Measurements from ENCODE around the gene CDH7.

Gene CDH7

DNA sequence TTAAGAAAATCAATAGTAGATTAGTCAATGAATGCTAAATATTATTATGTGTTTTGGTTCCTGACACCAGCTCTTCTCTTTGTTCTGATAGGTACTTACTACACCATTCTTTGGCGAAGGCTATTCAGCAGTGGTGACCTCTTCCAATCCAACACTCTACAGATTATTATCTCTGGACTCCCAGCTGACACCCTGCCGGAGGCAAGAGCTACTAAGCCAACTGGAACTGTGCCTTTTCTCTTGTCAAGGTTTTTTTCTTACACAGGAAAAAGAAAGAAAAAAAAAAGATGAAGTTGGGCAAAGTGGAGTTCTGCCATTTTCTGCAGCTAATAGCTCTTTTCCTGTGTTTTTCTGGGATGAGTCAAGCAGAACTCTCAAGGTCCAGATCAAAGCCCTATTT lies 11.7 kb downstream of the CDH7 start:
- intact Hi-C loops (cut with DNase I), result no loop called here

GRCh38 chr18:65767406-65767805 lies 16.6 kb downstream of the CDH7 start:
- DNase-seq, result no peak
- intact Hi-C loops (cut with DNase I), result no loop called here

More for the DNA sequence above, 11.7 kb downstream of the CDH7 start:
- DNase-seq, result no peak

DNA sequence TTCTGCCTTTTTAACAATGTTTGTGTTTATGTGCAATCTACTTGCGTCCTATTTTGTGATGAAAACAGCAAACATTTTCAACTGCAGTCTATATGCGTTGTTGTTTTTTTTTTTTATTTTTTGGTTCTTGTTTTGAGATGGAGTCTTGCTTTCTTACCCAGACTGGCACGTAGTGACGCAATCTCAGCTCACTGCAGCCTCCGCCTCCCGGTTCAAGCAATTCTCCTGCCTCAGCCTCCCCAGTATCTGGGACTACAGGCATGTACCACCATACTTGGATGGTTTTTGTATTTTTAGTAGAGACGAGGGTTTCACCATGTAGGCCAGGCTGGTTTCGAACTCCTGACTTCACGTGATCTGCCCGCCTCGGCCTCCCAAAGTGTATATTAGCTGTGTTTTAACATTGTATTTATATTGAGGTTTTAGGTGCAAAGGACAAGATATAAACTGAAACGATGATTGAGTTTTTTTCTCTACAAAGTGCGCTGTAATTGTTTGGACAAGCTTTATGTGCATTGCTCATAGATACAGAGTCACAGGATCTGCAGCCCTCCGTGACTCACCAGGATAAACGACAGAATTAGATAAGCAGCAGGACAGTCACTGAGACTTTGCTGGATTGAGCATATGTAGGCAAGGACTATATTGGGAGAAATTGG lies 17.4 kb downstream of the CDH7 start:
- intact Hi-C loops (cut with DNase I), result no loop called here

GRCh38 chr18:65769652-65770051 lies 18.8 kb downstream of the CDH7 start:
- intact Hi-C loops (cut with DNase I), result no loop called here
- no peak for DNase-seq

More for the DNA sequence above, 17.4 kb downstream of the CDH7 start:
- peak in 2 of 10 donors; percentile 21 to 48 for DNase-seq

- no peak for DNase-seq
- intact Hi-C loops (cut with DNase I), result no loop called here
These were observed 35.7 kb downstream of the CDH7 start for GRCh38 chr18:65786474-65786873.

GRCh38 chr18:65788373-65788772 lies 37.6 kb downstream of the CDH7 start:
- no peak for DNase-seq
- intact Hi-C loops (cut with DNase I), result no loop called here

DNA sequence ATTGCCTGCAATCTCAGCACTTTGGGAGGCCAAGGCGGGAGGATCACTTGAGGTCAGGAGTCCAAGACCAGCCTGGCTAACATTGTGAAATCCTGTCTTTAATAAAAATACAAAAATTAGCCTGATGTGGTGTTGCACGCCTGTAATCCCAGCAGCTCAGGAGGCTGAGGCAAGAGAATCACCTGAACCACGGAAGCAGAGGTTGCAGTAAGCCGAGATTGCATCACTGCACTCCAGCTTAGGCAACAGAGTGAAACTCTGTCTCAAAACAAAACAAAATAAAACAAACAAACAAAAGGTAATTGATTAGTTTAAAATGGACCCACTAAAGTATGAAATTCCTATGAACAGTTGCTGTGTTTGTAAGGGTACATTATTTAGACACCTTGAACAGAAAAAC lies 39.8 kb downstream of the CDH7 start:
- intact Hi-C loops (cut with DNase I), result no loop called here
- no peak for DNase-seq

GRCh38 chr18:65791719-65792118 lies 40.9 kb downstream of the CDH7 start:
- intact Hi-C loops (cut with DNase I), result no loop called here

DNA sequence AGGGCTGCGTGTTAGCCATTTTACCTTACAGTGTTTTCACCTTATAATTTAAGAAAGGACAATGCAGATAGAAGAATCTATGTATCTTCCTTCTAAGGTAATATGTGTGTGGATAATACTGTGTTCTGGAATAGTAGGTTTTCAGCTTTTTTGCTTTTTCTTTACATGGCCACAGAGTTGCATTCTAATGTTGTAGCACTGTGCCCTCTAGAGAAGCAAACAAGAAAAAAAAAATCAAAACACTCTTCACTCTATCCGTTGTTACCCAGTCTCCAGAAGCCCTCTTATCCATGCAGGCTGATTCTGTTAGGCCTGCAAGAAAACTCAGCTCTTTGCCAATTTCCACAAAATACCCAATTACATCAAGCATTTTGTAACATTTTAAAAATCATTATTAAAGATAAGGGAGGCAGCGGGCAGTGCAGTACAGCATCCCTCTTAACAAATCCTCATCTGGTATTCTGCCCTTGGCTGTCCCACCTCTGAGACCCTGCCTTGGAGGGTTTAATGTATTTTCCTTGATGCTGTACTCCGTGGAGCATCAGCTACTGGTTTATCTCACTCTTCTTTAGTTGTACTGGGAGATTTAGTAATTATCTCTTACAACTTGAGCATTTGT lies 41.8 kb downstream of the CDH7 start:
- no peak for DNase-seq
- intact Hi-C loops (cut with DNase I), result no loop called here

More at GRCh38 chr18:65791719-65792118, 40.9 kb downstream of the CDH7 start:
- DNase-seq, result no peak

- DNase-seq, result no peak
- intact Hi-C loops (cut with DNase I), result no loop called here
These were observed 57.9 kb downstream of the CDH7 start for GRCh38 chr18:65808759-65809158.

- no peak for DNase-seq
- intact Hi-C loops (cut with DNase I), result no loop called here
These were observed 60.5 kb downstream of the CDH7 start for GRCh38 chr18:65811307-65811706.

DNA sequence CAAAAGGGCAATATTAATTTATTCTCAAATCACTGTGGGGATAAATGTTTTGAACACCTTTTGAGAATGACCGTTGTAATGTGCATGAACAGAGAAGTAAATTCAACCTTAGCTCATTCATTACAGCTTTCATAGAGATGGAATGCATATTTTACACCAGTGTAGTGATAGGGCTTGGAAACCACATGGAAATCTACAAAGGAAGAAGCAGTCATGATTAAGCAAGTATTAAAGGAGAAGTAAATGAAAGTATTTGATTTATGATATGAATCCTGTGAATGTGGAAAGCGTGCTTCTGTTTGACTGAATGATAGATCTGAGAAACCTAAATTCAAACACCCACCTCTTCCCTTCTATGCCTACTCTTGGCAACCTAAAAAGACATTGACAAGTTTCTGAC lies 64.7 kb downstream of the CDH7 start:
- intact Hi-C loops (cut with DNase I), result no loop called here
- DNase-seq, result no peak

GRCh38 chr18:65817178-65817577 lies 66.4 kb downstream of the CDH7 start:
- intact Hi-C loops (cut with DNase I), result no loop called here
- no peak for DNase-seq

GRCh38 chr18:65821911-65822310 lies 71.1 kb downstream of the CDH7 start:
- intact Hi-C loops (cut with DNase I), result no loop called here
- no peak for DNase-seq

- intact Hi-C loops (cut with DNase I), result no loop called here
- DNase-seq, result no peak
These were observed 72.0 kb downstream of the CDH7 start for GRCh38 chr18:65822826-65823225.

GRCh38 chr18:65827444-65827843 lies 76.6 kb downstream of the CDH7 start:
- intact Hi-C loops (cut with DNase I), result no loop called here
- no peak for DNase-seq

DNA sequence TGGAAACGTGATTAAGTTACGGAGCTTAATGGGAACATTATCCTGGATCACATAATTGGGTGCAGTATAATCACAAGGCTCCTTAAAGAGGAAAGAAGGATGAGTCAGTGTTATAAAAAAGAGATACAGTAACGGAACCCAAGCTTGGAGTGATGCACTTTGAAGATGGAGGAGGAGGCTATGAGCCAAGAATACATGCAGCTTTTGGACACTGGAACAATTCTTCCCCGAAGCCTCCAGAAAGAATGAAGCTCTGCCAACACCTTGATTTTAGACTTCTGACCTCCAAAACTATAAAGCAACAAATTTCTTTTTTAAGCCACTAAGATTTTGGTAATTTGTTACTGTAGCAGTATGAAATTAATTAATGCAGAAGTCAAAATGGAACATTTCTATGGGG lies 85.1 kb downstream of the CDH7 start:
- intact Hi-C loops (cut with DNase I), result no loop called here
- no peak for DNase-seq

DNA sequence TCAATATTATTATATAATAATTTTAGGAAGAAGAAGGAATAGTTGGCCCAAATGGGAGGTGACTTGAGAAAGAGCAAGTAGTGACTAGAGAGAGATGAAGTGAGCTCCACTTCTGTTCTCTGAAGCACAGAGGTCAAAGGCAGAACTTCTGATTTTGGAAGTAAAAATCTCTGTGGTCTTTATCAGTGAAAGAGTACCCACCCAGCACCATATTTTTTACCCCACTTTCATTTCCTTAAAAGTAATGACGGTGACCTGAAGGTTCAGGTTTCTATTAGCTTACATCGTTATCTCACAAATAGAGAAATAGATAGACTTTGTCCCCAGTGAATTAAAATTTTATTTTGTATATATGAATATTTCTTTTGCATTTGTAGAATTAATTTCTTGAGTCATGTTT lies 95.3 kb downstream of the CDH7 start:
- DNase-seq, result no peak
- intact Hi-C loops (cut with DNase I), result no loop called here

DNA sequence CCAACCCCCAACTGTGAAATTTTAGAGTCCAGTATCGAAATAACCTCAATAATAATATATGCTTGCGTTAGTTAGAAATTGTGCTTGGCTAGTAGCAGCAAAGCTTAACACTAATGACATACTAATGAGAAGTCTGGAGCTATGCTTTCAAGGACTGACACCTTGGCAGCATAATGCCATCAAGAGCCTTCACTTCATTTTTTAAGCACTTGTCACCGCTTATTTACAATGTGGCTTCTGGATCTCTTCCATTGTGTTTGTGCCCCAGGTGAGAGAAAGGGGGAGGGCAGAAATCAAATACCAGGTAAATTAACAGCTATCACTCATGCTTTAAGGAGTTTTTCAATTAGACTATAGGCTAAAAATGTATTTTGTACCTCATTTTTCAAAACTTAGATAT lies 101.5 kb downstream of the CDH7 start:
- no peak for DNase-seq
- intact Hi-C loops (cut with DNase I), result no loop called here

DNA sequence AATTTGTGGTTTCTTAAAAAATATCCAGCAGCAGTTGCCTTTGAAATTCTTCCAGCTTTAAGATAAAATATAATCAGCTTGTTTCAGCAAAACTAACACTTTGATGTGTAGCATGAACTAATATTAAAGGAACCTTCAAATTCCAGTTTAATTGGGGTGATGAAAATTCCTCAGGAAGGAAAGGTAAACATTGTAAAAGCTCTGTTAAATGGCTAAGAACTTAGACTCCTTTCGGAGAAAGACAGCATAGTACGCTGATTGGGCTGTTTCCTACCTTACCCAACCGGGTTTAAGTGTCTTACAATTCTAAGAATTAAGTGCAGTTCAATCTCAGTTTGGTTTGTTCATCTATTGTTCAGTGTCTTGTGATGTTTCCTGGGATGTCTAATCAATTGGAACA lies 108.3 kb downstream of the CDH7 start:
- intact Hi-C loops (cut with DNase I), result no loop called here
- no peak for DNase-seq

DNA sequence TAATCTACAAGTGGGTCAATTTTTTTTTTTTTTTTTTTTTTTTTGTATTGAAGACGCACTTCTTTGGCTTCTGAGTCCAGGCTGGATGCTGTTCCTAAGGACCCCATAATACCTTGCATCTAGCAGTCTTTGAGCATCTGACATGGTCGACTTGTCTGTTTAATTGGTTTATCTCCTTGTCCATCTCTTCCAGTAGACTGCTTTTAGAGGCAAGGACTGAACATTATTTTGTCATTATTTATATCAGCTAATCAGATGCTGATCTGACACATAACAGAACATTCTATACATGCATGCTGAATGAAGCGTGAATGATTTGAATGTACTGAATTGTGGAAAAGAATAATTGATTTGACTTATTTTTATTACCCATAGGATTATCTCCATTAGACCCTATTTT lies 118.7 kb downstream of the CDH7 start:
- no peak for DNase-seq
- intact Hi-C loops (cut with DNase I), result no loop called here

DNA sequence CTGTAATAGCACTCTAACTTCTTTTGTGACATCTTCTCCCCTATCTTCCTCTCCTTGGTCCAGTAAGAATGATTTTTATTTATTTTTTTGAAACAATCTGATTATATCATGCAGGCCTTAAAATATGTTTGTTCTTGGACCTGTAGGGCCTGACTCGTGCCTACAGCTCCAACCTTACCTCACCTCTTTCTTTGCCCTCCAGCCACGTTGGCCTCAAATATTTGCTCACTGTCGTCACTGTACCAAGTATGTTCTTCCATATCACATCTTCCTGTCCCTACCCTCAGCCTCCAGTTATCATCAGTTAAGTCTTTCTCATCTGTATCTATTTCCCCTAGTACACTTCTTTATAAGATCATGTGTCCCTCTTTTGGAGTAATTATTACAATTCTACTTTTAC lies 125.5 kb downstream of the CDH7 start:
- DNase-seq, result no peak

DNA sequence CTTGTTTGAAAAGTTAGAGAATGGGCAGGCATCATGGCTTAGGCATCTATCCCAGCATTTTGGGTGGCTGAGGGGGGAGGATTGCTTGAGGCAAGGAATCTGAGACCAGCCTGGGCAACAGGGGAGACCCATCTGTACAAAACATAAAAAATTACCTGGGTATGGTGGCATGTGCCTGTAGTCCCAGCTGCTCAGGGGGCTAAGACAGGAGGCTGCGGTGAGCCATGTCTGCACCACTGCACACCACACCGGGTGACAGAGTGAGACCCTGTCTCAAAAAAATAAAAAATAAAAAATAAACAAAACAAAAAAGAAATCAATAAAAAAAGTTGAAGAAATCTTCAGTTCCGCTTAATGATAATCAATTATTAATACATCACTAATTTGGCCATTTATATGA lies 146.5 kb downstream of the CDH7 start:
- peak in 2 of 10 donors; percentile 37 to 57 for DNase-seq
- intact Hi-C loops (cut with DNase I), result no loop called here

More for the DNA sequence above, 125.5 kb downstream of the CDH7 start:
- intact Hi-C loops (cut with DNase I), result no loop called here
